Astrocyte (in vitro differentiated cells and primary cell): Measurements from ENCODE around the gene SGCA. TPM values are rescaled to one million over a fixed set of nuclear protein-coding genes. Genes with fewer than 3 reads are reported as not detected.
A peak's percentile ranks its signal among the peaks of the same experiment; 100 is the strongest.

Source experiments
- DNase-seq: peaks from one replicate; pipeline ENCODE4 v3.0.0-alpha.2; 2010; ENCODE audit warnings: low read depth
- FAIRE-seq: peaks from 2 replicates; lab custom pipeline; 2011; peaks lifted over from hg19 to GRCh38; lab: Jason Lieb, UNC
- H2AFZ ChIP-seq: 2 replicates; pipeline ENCODE4 v1.6.0; 2012; ENCODE audit warnings: low read depth, low read length, inconsistent platforms
- H3K27ac ChIP-seq: 2 replicates; pipeline ENCODE4 v1.5.1; 2011; ENCODE audit warnings: low read depth, low read length, inconsistent platforms
- H3K27me3 ChIP-seq: 2 replicates; pipeline ENCODE4 v1.6.0; 2011; ENCODE audit warnings: low read length, inconsistent platforms; ENCODE audit not compliant: insufficient read depth
- H3K36me3 ChIP-seq: 2 replicates; pipeline ENCODE4 v1.5.1; 2011; ENCODE audit warnings: low read length, inconsistent platforms; ENCODE audit not compliant: insufficient read depth
- H3K4me1 ChIP-seq: 2 replicates; pipeline ENCODE4 v1.5.1; 2011; ENCODE audit warnings: low read length, inconsistent platforms; ENCODE audit not compliant: insufficient read depth
- H3K4me2 ChIP-seq: 2 replicates; pipeline ENCODE4 v1.6.0; 2012; ENCODE audit warnings: low read length, inconsistent platforms
- H3K4me3 ChIP-seq: 2 replicates; pipeline ENCODE4 v1.5.1; 2011; ENCODE audit warnings: low read depth, mild to moderate bottlenecking, low read length, inconsistent platforms; ENCODE audit not compliant: insufficient read depth
- H3K79me2 ChIP-seq: 2 replicates; pipeline ENCODE4 v1.6.0; 2012; ENCODE audit warnings: mild to moderate bottlenecking, low read length, inconsistent platforms; ENCODE audit not compliant: insufficient read depth
- H3K9ac ChIP-seq: 2 replicates; pipeline ENCODE4 v1.6.0; 2012; ENCODE audit warnings: mild to moderate bottlenecking, low read length, inconsistent platforms
- H3K9me3 ChIP-seq: 2 replicates; pipeline ENCODE4 v1.5.1; 2012; ENCODE audit warnings: low read depth, mild to moderate bottlenecking, low read length, inconsistent platforms; ENCODE audit not compliant: insufficient read depth
- H4K20me1 ChIP-seq: 2 replicates; pipeline ENCODE4 v1.6.0; 2012; ENCODE audit warnings: low read length, inconsistent platforms; ENCODE audit not compliant: insufficient read depth
- H3K27ac Mint-ChIP-seq: one replicate; pipeline ENCODE4 v1.8.0; 2021; ENCODE audit warnings: mild to moderate bottlenecking, mixed read lengths; ENCODE audit not compliant: unreplicated experiment
- H3K27me3 Mint-ChIP-seq: one replicate; pipeline ENCODE4 v1.8.0; 2021; ENCODE audit warnings: low read depth, mixed read lengths; ENCODE audit not compliant: unreplicated experiment
- H3K36me3 Mint-ChIP-seq: one replicate; pipeline ENCODE4 v1.8.0; 2021; ENCODE audit warnings: low read depth, mixed read lengths; ENCODE audit not compliant: unreplicated experiment
- H3K4me1 Mint-ChIP-seq: one replicate; pipeline ENCODE4 v1.8.0; 2021; ENCODE audit warnings: low read depth, mixed read lengths; ENCODE audit not compliant: unreplicated experiment
- H3K4me3 Mint-ChIP-seq: one replicate; pipeline ENCODE4 v1.8.0; 2021; ENCODE audit warnings: mild to moderate bottlenecking, moderate library complexity, mixed read lengths; ENCODE audit not compliant: unreplicated experiment
- H3K9me3 Mint-ChIP-seq: one replicate; pipeline ENCODE4 v1.8.0; 2021; ENCODE audit warnings: mild to moderate bottlenecking, mixed read lengths; ENCODE audit not compliant: unreplicated experiment
- CTCF ChIP-seq: IDR thresholded peaks from 2 replicates; pipeline ENCODE4 v1.5.1; 2011; ENCODE audit warnings: low read depth, mild to moderate bottlenecking, inconsistent platforms, low read length, moderate library complexity; ENCODE audit not compliant: insufficient read depth
- EZH2 ChIP-seq: IDR thresholded peaks from 2 replicates; pipeline ENCODE4 v1.6.1; 2012; ENCODE audit warnings: mild to moderate bottlenecking, low read length, inconsistent platforms; ENCODE audit not compliant: insufficient read depth
- total RNA-seq: library from RNA; stranded (reverse); gene quantifications from 2 replicates; pipeline ENCODE4 v1.2.1, GENCODE V29; 2021

SGCA gene
- total RNA-seq, 1 donor from 2014 or later: 0.32 TPM

GRCh38 chr17:50177476-50177875 lies 11.7 kb downstream of the SGCA start:
- Histone ChIP-seq H3K4me2 (peak overlapping the region; percentile 51), H3K4me1 (peaks cover 41% of the 10 kb centered on the region)
- no peaks in the 10 kb centered on the region for H3K27me3 Mint-ChIP-seq

GRCh38 chr17:50177983-50178834 lies 12.4 kb downstream of the SGCA start:
- TF ChIP-seq EZH2: no peak
- TF ChIP-seq CTCF: peak; percentile 30
- Mint-ChIP-seq H3K36me3 (peaks cover 16% of the 10 kb centered on the region), H3K4me1 (peaks cover 68% of the 10 kb centered on the region), H3K27me3 (no peaks in the 10 kb centered on the region), H3K27ac (peak overlapping the region; percentile 98), H3K9me3 (peaks cover 3% of the 10 kb centered on the region), H3K4me3 (peak overlapping the region; percentile 56)
- peak overlapping the region; percentile 85 for H3K9ac ChIP-seq
- no peaks in the 10 kb centered on the region for H3K9me3 ChIP-seq
- H3K27ac ChIP-seq: peak overlapping the region; percentile 100
- FAIRE-seq (peak; percentile 95), DNase-seq (peak; percentile 97)
- H3K4me3 ChIP-seq: no peak overlapping the region
- H4K20me1 ChIP-seq: peaks cover 20% of the 10 kb centered on the region
- peaks cover 6% of the 10 kb centered on the region for H3K36me3 ChIP-seq
- no peaks in the 10 kb centered on the region for H3K27me3 ChIP-seq
- H2AFZ ChIP-seq: no peak overlapping the region
- peaks cover 4% of the 10 kb centered on the region for H3K79me2 ChIP-seq
- peaks cover 37% of the 10 kb centered on the region for H3K4me1 ChIP-seq
- H3K4me2 ChIP-seq: peak overlapping the region; percentile 51

More at GRCh38 chr17:50177476-50177875, 11.7 kb downstream of the SGCA start:
- Histone ChIP-seq H3K36me3 (no peaks in the 10 kb centered on the region), H3K9me3 (no peaks in the 10 kb centered on the region), H3K9ac (peak overlapping the region; percentile 85), H3K27me3 (no peaks in the 10 kb centered on the region), H3K27ac (peak overlapping the region; percentile 100), H3K79me2 (peaks cover 4% of the 10 kb centered on the region), H4K20me1 (peaks cover 15% of the 10 kb centered on the region), H2AFZ (no peak overlapping the region), H3K4me3 (no peak overlapping the region)
- Mint-ChIP-seq H3K4me1 (peaks cover 66% of the 10 kb centered on the region), H3K36me3 (peaks cover 12% of the 10 kb centered on the region), H3K4me3 (no peak overlapping the region), H3K27ac (peak overlapping the region; percentile 98), H3K9me3 (peaks cover 3% of the 10 kb centered on the region)
- no peak for DNase-seq
- FAIRE-seq: no peak
- TF ChIP-seq CTCF (no peak), EZH2 (no peak)

DNA sequence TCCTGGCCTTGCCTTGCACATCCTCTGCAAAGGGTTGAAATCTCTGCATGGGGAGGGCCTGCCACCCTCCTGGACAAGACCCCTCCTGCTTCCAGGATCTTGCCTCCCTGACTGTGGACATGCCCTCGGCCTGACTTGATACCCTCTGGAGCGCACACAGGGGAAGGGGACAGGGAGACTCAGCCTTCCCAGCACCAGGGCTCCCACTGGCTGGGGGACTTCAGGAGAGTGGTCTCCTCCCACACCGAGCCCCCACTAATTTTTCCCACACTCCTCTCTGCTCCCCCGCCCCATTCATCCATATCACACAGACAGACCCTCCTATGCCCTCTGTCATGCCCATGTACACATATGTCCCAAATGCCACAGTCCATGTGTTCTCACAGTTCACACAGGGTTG lies 14.3 kb downstream of the SGCA start:
- H3K36me3 Mint-ChIP-seq: peaks cover 23% of the 10 kb centered on the region
- peak overlapping the region; percentile 98 for H3K27ac Mint-ChIP-seq
- H3K4me3 ChIP-seq: no peak overlapping the region
- H3K27ac ChIP-seq: peak overlapping the region; percentile 100
- H4K20me1 ChIP-seq: peaks cover 37% of the 10 kb centered on the region
- no peak for FAIRE-seq
- no peaks in the 10 kb centered on the region for H3K27me3 Mint-ChIP-seq
- H3K9me3 ChIP-seq: no peaks in the 10 kb centered on the region
- peak overlapping the region; percentile 85 for H3K9ac ChIP-seq
- no peak for DNase-seq
- H3K4me3 Mint-ChIP-seq: no peak overlapping the region
- H3K27me3 ChIP-seq: no peaks in the 10 kb centered on the region
- peaks cover 3% of the 10 kb centered on the region for H3K9me3 Mint-ChIP-seq
- H2AFZ ChIP-seq: no peak overlapping the region
- H3K4me1 Mint-ChIP-seq: peaks cover 66% of the 10 kb centered on the region
- peaks cover 13% of the 10 kb centered on the region for H3K36me3 ChIP-seq
- no peak overlapping the region for H3K4me2 ChIP-seq
- H3K79me2 ChIP-seq: peaks cover 4% of the 10 kb centered on the region
- TF ChIP-seq EZH2 (no peak), CTCF (no peak)
- H3K4me1 ChIP-seq: peaks cover 32% of the 10 kb centered on the region
